Mucosa of descending colon (tissue), 3 donors: ENCODE data around the gene CDH26. TPM values are rescaled to one million over a fixed set of nuclear protein-coding genes. Genes with fewer than 3 reads are reported as not detected.

Source experiments
- ATAC-seq: fragments of 200-7000 bp; cut with Tn5 transposase; one replicate; pipeline ENCODE4 v1.9.1; 2020; ENCODE audit warnings: mild to moderate bottlenecking, moderate library complexity
- DNase-seq, 3 donors: peaks; one replicate each; pipeline ENCODE4 v3.0.0-alpha.2; 2020
- H3K36me3 ChIP-seq: fragments of 200-600 bp; one replicate; pipeline ENCODE4 v1.8.0; 2021; ENCODE audit warnings: low read depth, mild to moderate bottlenecking
- H3K4me1 ChIP-seq: fragments of 200-600 bp; one replicate; pipeline ENCODE4 v1.8.0; 2021; ENCODE audit warnings: low read depth, mild to moderate bottlenecking
- H3K4me3 ChIP-seq: fragments of 200-600 bp; one replicate; pipeline ENCODE4 v1.8.0; 2021; ENCODE audit warnings: mild to moderate bottlenecking
- H3K9me3 ChIP-seq: fragments of 200-600 bp; one replicate; pipeline ENCODE4 v1.8.0; 2021; ENCODE audit warnings: mild to moderate bottlenecking
- intact Hi-C, 2 donors: fragments of 100-400 bp; cut with DNase I in 1 of 2; cut with micrococcal nuclease in 1 of 2; formaldehyde crosslinking; loops; one replicate each; pipeline versions ENCODE4 v1.11.0 to v1.11.1; 2022; cut with DNase I, micrococcal nuclease
- total RNA-seq, 3 donors: library from RNA; stranded (reverse); fragmentation: NEBNext Ultra II Directional in 2 of 3; extraction: Animal tissue kit (Norgen Biotek cat#: 25700) in 2 of 3; gene quantifications; one replicate each; pipeline versions ENCODE4 v1.2.1 to v1.2.4, GENCODE V29; 2021 to 2023
- TF ChIP-seq, protein P1 (sequence below): fragments of 200-600 bp; IDR thresholded peaks from one replicate; pipeline ENCODE4 v1.8.0; 2022; ENCODE audit warnings: antibody characterized with exemption, mild to moderate bottlenecking
- donor health status: DM: no; HTN: no; CAD: no; lungs with moderate emphysema.
- donor health status: DM: no; HTN: no; CAD: no.
- donor health status: DM: no; HTN: yes; CAD: no.

CDH26 gene
- total RNA-seq, 3 donors from 2014 or later = 0.48 to 2.2 (median 1.4) TPM

DNA sequence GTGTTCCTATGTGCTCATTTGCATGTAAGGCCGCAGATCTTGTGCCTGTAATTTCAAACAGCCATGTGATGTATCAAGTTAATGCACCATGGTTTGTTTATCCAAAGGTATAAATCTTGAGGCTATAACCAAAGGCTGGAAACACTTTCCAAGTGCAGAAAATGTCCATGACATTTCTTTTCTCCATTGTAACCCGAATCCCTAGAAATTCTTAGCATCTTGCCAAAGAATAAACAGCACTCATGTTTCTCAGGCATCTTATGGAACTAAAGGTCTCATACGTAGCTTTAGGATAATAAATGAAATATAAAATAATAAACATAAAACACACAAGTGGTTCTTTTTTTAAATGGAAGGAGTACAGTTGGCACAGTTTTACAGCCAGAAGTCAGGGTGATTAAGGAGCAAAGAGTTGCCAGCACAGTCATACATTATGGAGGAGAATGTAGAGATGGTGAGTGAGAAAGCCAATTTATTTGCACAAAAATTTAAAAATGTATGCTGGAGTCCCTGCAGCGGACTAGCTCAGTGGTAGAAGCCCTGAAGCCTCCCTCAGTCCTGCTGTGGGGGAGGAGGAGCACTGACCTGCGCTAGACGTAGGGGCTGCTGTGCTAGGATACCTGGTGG, 18.0 kb downstream of the CDH26 start:
- DNase-seq (no peak), ATAC-seq (no peak)
- intact Hi-C loops = no loop called here
- no peaks in the 10 kb centered on the region for H3K36me3 ChIP-seq
- no peak overlapping the region for H3K4me3 ChIP-seq
- TF ChIP-seq, protein P1, sequence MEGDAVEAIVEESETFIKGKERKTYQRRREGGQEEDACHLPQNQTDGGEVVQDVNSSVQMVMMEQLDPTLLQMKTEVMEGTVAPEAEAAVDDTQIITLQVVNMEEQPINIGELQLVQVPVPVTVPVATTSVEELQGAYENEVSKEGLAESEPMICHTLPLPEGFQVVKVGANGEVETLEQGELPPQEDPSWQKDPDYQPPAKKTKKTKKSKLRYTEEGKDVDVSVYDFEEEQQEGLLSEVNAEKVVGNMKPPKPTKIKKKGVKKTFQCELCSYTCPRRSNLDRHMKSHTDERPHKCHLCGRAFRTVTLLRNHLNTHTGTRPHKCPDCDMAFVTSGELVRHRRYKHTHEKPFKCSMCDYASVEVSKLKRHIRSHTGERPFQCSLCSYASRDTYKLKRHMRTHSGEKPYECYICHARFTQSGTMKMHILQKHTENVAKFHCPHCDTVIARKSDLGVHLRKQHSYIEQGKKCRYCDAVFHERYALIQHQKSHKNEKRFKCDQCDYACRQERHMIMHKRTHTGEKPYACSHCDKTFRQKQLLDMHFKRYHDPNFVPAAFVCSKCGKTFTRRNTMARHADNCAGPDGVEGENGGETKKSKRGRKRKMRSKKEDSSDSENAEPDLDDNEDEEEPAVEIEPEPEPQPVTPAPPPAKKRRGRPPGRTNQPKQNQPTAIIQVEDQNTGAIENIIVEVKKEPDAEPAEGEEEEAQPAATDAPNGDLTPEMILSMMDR = no peak
- H3K9me3 ChIP-seq = no peaks in the 10 kb centered on the region
- H3K4me1 ChIP-seq = no peaks in the 10 kb centered on the region

DNA sequence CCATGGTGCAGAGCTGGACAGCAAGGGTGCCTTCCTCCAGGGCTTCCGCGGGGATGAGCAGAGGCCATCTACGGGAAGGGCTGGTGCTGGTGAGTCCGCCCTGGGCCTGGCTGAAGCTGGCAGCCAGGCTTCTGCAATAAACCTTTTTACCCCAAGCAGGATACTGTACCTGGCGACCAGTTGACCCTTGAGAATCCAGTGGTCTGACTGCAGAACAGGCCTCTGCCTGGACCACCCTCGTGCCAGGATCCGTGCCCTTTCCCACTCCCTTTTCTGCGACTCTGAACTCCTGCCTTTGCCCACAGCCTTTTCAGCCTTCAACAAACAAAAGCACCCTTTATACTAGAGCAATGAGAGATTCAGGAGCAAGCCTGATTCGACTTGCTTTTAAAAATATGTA, 18.9 kb downstream of the CDH26 start:
- ATAC-seq (no peak), DNase-seq (no peak)
- TF ChIP-seq, protein P1 = no peak
- Histone ChIP-seq H3K36me3 (no peaks in the 10 kb centered on the region), H3K4me3 (no peak overlapping the region), H3K4me1 (no peaks in the 10 kb centered on the region), H3K9me3 (no peaks in the 10 kb centered on the region)
- intact Hi-C loops = no loop called here

DNA sequence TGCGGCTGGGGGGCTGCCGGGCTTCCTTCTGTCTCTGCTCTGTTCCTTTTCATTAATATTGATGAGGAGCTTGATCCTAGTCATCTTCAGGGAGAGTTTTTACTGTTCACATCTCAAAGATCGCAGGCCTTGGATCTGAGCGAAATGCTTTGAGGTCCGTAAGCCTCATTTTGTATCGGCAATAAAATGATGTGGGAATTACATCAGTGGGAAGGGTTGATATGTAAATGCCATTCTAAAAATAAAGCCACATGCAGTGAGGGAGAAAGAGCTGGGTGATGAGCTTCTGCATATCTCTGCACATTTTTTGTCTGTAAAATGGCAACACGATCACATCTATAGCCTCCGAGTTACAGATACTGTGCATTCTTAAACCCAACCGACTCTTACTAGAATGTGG, 24.9 kb downstream of the CDH26 start:
- Histone ChIP-seq H3K36me3 (no peaks in the 10 kb centered on the region), H3K9me3 (no peaks in the 10 kb centered on the region), H3K4me3 (no peak overlapping the region), H3K4me1 (no peaks in the 10 kb centered on the region)
- DNase-seq (no peak), ATAC-seq (no peak)
- intact Hi-C loops = no loop called here
- TF ChIP-seq, protein P1 = no peak

DNA sequence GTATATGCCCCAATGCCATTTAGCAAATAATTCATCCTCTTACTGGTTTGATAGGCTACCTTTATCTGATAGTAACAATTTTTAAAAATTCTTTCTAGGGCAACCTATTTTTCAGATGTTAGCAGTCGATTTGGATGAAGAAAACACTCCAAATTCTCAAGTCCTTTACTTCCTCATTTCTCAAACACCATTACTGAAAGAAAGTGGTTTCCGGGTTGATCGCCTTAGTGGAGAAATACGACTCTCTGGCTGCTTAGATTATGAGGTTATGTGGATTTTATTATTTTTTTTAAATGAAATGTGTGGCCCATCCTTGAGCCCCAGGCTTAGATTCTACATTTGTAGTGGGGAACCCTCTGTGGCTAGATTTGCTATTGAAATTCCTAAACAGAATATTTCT, 26.3 kb downstream of the CDH26 start:
- no peak for DNase-seq
- intact Hi-C loops = no loop called here
- ATAC-seq = no peak
- Histone ChIP-seq H3K36me3 (no peaks in the 10 kb centered on the region), H3K4me3 (no peak overlapping the region), H3K4me1 (no peaks in the 10 kb centered on the region), H3K9me3 (no peaks in the 10 kb centered on the region)
- TF ChIP-seq, protein P1 = no peak

DNA sequence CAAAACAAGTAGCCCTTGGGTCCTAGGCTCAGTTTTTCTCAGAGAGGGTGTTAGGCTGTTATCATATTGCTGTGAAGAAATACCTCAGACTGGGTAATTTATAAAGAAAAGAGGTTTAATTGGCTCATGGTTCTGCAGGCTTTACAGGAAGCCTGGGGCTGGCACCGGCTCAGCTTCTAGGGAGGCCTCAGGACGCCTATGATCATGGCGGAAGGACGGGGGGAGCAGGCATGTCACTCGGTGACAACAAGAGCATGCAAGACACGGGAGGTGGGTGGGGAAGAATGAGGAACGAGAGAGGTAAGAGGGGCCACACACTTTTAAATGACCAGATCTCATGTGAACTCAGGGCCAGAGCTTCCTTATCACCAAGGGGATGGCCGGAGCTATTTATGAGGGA, 26.9 kb downstream of the CDH26 start:
- Histone ChIP-seq H3K4me3 (no peak overlapping the region), H3K4me1 (no peaks in the 10 kb centered on the region), H3K9me3 (no peaks in the 10 kb centered on the region), H3K36me3 (no peaks in the 10 kb centered on the region)
- intact Hi-C loops = no loop called here
- ATAC-seq (no peak), DNase-seq (no peak)
- TF ChIP-seq, protein P1 = no peak

DNA sequence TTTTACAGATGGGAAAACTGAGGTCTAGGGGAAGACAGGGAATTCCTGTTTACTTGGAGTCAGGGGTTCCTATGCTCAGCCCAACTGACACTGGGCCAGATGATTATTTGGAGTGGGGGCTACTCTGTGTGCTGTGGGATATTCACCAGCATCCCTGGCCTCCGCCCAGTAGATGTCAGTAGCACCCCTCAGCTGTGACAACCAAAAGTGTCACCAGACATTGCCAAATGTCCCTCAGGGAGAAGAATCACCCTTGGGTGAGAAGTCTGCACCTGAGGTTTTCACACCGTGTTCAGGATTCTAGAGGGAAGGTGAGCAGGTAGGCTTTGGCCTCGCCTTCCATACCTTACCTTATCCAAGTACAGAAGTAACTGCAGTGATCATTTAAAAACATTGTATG, 27.6 kb downstream of the CDH26 start:
- DNase-seq = no peak
- Histone ChIP-seq H3K36me3 (no peaks in the 10 kb centered on the region), H3K4me3 (no peak overlapping the region), H3K9me3 (no peaks in the 10 kb centered on the region), H3K4me1 (no peaks in the 10 kb centered on the region)
- TF ChIP-seq, protein P1 = no peak
- intact Hi-C loops = no loop called here
- ATAC-seq = no peak
